Inflammatory macrophage treated with lipopolysaccharide for 1 hour (primary cell): ENCODE measurements around the gene CTSK.

Source experiments
- DNase-seq, 2 donors: peaks; one replicate each; pipeline ENCODE4 v3.0.0-alpha.2; 2020 to 2022

The CTSK gene

DNA sequence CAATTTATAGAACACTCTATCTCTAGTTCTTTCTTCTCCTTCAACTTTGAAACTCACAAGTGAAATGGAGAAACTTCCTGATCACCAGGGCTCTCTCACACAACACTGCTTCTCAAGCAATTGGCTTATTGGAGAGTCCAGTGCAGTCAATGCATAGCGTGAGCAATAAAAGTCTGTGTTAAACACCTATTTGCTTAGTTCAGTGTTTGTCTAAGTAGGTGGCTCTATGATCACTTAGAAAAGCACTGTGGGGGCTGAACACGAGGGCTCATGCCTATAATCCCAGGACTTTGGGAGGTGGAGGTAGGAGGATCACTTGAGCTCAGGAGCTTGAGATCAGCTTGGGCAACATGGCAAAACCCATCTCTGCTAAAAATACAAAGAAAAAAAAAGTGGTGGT, 54.6 kb downstream of the CTSK start:
- DNase-seq: no peak

DNA sequence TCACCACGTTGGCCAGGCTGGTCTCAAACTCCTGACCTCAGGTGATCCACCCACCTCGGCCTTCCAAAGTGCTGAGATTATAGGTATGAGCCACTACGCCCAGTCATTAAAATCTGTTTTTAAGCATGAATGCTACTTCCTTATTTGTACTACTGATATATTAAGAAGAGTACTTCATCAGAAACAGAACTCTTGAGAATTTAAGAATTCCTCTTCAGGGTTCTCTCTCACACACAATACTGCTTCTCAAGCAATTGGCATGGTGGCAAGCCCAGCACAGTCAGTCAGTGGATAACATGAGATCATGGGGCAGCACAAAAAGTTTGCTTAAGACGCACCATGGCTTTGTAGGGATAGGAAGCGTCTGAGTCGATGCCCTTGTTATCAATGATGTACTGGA, 56.6 kb downstream of the CTSK start:
- DNase-seq: no peak

DNA sequence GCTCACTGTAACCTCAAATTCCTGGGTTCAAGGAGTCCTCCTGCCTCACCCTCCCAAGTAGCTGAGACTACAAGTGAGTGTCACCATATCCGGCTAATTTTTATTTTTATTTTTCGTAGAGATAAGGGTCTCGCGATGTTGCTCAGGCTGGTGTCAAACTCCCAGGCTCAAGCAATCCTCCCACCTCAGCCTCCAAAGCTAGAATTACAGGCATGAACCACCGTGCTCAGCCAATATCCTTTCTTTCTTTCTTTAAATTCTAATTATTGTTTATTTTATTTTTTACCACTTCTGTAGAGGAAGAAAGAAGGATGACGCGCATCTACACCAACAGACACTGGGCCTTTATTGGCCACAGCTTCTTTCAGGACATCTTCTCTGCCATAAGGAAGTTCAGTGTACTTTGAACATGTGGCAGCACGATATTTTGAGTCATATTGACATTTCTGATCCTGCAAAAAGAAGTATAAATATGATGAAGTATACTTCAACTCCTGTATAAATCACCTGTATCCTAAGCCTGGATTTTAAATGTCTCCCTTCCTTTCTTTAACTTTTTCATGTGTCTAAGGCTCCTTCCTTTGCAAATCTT, 58.2 kb downstream of the CTSK start:
- DNase-seq: no peak

DNA sequence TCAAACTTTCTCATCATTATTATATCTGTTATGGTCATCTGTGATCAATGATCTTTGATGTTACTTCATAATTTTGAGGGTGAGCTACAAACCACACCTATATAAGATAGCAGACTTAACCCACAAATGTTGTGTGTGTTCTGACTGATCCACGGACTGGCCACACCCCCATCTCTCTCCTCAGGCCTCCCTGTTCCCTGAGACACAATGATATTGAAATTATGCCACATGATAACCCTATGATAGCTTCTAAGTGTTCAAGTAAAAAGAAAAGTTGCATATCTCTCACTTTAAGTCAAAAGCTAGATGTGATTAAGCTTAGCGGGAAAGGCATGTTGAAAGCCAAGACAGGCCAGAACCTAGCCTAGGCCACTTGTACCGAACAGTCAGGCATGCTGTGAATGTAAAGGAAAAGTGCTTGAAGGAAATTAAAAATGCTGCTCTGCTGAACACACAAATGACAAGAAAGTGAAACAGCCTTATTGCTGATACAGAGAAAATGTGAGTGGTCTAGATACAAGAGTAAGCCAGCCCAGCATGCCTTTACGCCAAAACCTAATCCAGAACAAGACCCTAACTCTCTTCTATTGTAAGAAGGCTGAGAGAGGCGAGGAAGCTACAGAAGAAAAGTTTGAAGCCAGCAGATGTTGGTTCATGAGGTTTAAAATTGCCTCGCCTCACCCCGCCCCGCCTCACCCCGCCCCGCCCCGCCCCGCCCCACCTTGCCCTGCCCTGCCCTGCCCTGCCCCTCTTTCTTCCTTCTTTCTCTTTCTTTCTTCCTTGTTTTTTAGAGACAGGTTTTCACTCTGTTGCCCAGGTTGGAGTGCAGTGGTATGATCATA, 59.0 kb downstream of the CTSK start:
- no peak for DNase-seq
